NB4 (cell line): ENCODE data around the gene PNPLA2.

ENCODE experiments used
- DNase-seq: peaks from one replicate; pipeline ENCODE4 v3.0.0; 2010; ENCODE audit warnings: low read depth
- H3K4me3 ChIP-seq: one replicate; pipeline ENCODE4 v1.5.1; 2011; ENCODE audit warnings: mild to moderate bottlenecking, low read depth, low read length, moderate library complexity
- MYC ChIP-seq: IDR thresholded peaks from 2 replicates; pipeline ENCODE4 v1.6.1; 2011; ENCODE audit warnings: low read depth, low read length
- POLR2A ChIP-seq: IDR thresholded peaks from 2 replicates; pipeline ENCODE4 v1.6.1; 2011; ENCODE audit warnings: mild to moderate bottlenecking; ENCODE audit not compliant: insufficient read length; ENCODE audit errors: extremely low read depth
- TF ChIP-seq, protein P1 (sequence below): IDR thresholded peaks from one replicate; pipeline ENCODE4 v1.5.1; 2012; ENCODE audit warnings: low read depth, low read length
- TF ChIP-seq, protein P2 (sequence below): IDR thresholded peaks from 2 replicates; pipeline ENCODE4 v1.6.1; 2011; ENCODE audit warnings: low read depth, low read length

Gene PNPLA2

GRCh38 chr11:789943-790342 lies 28.8 kb upstream of the PNPLA2 start, which contains the start of gene CEND1:
CEND1 (minus strand) TSS chr11:790090; CDS start chr11:788576, 1,514 bp downstream.
- H3K4me3 ChIP-seq = no peak within 1 kb of the TSS
- TF ChIP-seq, protein P1, sequence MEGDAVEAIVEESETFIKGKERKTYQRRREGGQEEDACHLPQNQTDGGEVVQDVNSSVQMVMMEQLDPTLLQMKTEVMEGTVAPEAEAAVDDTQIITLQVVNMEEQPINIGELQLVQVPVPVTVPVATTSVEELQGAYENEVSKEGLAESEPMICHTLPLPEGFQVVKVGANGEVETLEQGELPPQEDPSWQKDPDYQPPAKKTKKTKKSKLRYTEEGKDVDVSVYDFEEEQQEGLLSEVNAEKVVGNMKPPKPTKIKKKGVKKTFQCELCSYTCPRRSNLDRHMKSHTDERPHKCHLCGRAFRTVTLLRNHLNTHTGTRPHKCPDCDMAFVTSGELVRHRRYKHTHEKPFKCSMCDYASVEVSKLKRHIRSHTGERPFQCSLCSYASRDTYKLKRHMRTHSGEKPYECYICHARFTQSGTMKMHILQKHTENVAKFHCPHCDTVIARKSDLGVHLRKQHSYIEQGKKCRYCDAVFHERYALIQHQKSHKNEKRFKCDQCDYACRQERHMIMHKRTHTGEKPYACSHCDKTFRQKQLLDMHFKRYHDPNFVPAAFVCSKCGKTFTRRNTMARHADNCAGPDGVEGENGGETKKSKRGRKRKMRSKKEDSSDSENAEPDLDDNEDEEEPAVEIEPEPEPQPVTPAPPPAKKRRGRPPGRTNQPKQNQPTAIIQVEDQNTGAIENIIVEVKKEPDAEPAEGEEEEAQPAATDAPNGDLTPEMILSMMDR = no peak
- TF ChIP-seq, protein P2, sequence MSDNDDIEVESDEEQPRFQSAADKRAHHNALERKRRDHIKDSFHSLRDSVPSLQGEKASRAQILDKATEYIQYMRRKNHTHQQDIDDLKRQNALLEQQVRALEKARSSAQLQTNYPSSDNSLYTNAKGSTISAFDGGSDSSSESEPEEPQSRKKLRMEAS = no peak
- TF ChIP-seq MYC (no peak), POLR2A (no peak)
- no peak for DNase-seq

DNA sequence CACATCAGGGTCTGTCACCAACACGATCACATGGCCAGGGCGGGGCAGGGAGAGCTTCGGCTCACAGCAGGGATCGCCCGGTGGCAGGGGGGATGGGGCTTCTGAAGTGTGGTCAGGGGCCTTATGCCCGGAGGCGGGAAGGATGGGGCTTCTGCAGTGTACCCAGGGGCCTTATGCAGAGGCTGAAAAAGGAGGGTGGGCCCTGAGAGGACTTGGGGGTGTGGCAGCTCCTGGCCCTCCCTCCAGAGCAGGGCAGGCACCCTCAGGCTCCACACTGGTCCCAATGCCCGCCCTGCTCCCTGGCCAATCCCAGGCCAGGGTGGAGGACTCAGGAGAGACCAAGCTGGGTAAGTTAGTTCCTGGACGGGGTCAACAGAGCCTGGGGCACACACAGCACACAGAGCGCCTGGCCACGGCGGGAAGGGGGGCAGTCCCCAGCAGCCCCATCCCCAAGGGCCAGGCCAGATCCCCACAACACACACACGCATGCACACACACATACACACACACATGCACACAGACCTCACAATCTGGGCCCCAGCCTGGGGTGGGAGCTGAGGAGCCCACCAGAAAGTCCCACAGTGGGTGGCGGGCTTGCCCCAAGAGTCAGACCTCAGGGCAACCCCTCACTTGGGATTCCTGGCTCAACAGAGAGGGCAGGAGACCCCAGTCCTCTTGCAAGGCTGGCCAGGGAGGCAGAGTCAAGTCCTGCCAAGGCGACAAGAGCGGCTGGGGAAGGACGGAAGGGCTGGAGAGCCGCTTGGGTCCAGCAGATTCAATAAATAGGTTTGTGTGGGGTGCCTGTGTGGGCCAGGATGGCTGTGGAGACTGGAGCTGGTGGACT lies 27.8 kb upstream of the PNPLA2 start:
- H3K4me3 ChIP-seq = no peak overlapping the region
- TF ChIP-seq, protein P1 = no peak
- no peak for TF ChIP-seq MYC
- TF ChIP-seq POLR2A = no peak
- TF ChIP-seq, protein P2 = no peak
- DNase-seq = no peak

DNA sequence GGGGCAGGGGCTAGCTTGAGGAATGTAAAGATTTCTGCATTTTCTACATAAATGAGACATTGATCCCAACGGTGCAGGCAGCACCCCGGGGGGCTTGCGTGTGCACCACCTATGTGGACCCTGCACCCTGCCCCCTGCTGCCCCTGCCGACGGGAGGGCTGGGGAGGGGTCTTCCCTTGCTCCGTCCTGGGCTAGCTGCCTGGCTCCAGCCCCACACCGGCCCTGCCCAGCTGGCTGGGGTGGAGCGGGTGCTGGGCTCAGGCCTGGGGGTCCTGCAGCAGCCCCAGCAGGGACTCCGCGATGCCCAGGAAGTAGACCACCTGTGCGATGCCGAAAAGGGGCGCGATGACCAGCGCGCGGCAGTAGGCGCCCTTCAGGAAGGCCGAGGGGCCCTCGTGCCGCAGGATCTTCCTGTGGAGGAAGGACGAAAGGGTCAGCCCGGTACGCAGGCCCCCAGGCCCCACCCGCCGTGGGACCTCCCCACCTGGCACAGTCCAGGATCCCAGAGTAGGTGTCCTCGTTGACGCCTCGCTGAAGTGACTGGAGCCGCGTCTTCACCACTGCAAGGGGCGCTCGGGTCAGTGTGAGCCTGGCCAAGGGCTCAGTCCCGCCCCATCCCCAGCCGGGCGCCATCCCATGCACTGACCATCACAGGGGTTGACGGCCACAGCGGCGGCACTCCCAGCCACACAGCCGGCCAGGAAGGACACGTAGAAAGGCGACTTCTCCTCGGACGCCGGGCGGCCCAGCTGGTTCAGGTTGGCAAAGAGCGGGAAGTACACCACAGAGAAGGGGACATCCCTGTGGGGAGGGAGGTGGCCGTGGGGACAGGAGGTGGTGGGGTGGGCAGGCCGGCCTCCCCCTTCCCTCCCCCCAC lies 26.8 kb upstream of the PNPLA2 start:
- DNase-seq = no peak
- TF ChIP-seq POLR2A (no peak), MYC (no peak)
- TF ChIP-seq, protein P1 = no peak
- TF ChIP-seq, protein P2 = no peak
- H3K4me3 ChIP-seq = no peak overlapping the region

DNA sequence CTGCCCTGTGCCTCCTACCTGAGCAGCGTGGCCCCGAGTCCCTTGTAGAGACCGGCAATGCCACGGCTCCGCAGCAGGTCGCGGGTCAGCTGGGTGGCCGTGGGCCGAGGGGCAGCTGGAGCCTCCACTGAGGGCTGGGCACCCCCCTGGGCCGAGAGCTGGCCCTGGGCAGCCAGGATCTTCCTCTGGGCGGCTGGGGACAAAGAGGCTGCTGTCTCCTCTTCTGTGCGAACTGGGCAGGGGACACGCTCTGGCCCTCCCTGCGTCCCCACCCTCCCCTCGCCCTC lies 26.2 kb upstream of the PNPLA2 start:
- no peak overlapping the region for H3K4me3 ChIP-seq
- DNase-seq = no peak
- TF ChIP-seq, protein P2 = no peak
- TF ChIP-seq, protein P1 = no peak
- TF ChIP-seq MYC = no peak
- no peak for TF ChIP-seq POLR2A

GRCh38 chr11:792873-793272 lies 25.8 kb upstream of the PNPLA2 start:
- DNase-seq = no peak
- H3K4me3 ChIP-seq = no peak overlapping the region
- TF ChIP-seq POLR2A = no peak
- TF ChIP-seq, protein P2 = no peak
- TF ChIP-seq, protein P1 = no peak
